ENCODE data around the gene ARHGAP33. TPM values are rescaled to one million over a fixed set of nuclear protein-coding genes. Genes with fewer than 3 reads are reported as not detected.

The ARHGAP33 gene
- total and polyA plus RNA-seq, 2 donors (not counting 3 experiments of a cell fraction or from before 2014, with no cell fraction given): 11.0 to 18.4 TPM

DNA sequence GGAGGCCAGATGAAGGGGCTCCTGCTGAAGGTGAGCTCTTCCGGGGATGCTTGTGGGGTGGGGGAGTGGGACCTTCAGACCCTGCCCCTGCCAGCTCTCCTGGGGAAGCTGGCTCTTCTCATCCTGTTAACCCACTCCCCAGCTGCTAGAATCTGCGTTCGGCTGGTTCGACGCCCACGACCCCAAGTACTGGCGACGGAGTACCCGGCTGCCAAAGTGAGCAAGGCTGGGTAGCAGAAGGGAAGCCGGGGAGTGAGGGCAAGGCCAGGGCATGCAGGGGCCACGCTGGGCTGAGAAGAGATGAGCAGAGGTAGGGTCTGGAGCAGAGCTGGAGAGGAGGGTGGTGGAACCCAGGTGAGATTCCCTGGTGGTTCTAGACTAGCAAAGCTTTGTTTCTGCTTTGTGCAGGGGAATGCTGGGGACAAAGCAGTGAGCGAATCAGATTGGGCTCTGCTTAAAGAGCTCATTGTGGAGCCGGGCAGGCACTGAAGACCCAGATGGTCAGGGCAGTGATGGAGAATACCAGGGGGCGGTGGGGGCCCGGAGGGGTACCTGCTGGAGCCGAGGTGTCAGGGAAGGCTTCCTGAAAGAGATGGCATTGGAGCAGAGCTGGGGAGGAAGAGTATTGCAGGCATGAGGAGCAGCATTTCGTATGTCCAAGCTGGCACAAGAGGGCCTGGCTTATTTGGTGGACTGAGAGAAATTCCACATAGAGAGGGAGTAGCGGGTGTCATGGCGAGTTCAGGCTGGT is 47.2 kb upstream of the ARHGAP33 start:
- Histone ChIP-seq H4K20me1 (replicated peaks; ENCODE audit: control insufficient read depth, extremely low read depth, insufficient read depth, low read length) (no peaks in the 10 kb centered on the region), H3K4me3 (replicated peaks in 1 of 3; ENCODE audit: insufficient read depth in 1 of 3, low read depth in 1 of 3, low read length in 3 of 3) (no peak overlapping the region), H2AFZ (ENCODE audit: low read depth, low read length) (no peak overlapping the region), H3K27ac (ENCODE audit: insufficient read depth, low read depth, low read length) (no peak overlapping the region), H3K9ac (replicated peaks; ENCODE audit: extremely low read depth, insufficient read depth, low read length) (no peak overlapping the region), H3K4me2 (ENCODE audit: insufficient read depth, low read length) (no peak overlapping the region), H3K4me1 (ENCODE audit: control insufficient read depth, extremely low read depth, insufficient read depth, low read length) (no peaks in the 10 kb centered on the region), H3K9me1 (replicated peaks; ENCODE audit: control insufficient read depth, extremely low read depth, insufficient read depth, low read length) (no peaks in the 10 kb centered on the region), H3K9me3 (replicated peaks; ENCODE audit: control insufficient read depth, insufficient read depth, low read length) (no peaks in the 10 kb centered on the region), H3K36me3 (ENCODE audit: control insufficient read depth in 2 of 2, extremely low read depth in 1 of 2, insufficient read depth in 2 of 2, low read length in 2 of 2) (peaks cover 26 to 82% of the 10 kb centered on the region in 2 experiments), H3K79me2 (ENCODE audit: control insufficient read depth, insufficient read depth, low read length) (no peaks in the 10 kb centered on the region), H3K27me3 (ENCODE audit: control insufficient read depth in 2 of 2, insufficient read depth in 2 of 2, low read length in 2 of 2) (no peaks in the 10 kb centered on the region)
- intact Hi-C loops (cut with micrococcal nuclease) (no loop called here), dilution Hi-C loops (cut with MboI; ENCODE audit: extremely low pct_ligation_motif_present, low sequenced_read_pairs) (no loop called here)
- no TSS peak for BruUV-seq (replicated peaks)
- ChIA-PET CTCF (interaction anchor here (0.8 to 1.6 kb wide), 2 partner anchors 12 to 13 kb away, joined by 3 read pairs; no protein-coding TSS in a partner anchor), POLR2A (no interaction called here)
- FAIRE-seq: no peak
- DNase-seq (ENCODE audit: low read depth, low spot score): no peak
- TF ChIP-seq POLR2AphosphoS5 (IDR thresholded peaks at IDR 0.05; ENCODE audit: insufficient read depth, low read depth, low read length) (no peak), GATA2 (IDR thresholded peaks at IDR 0.05; ENCODE audit: insufficient read depth, insufficient read length, low read depth, low read length) (no peak), MYC (IDR thresholded peaks at IDR 0.05; ENCODE audit: low read depth, low read length) (no peak), FOS (IDR thresholded peaks at IDR 0.05; ENCODE audit: borderline replicate concordance, insufficient read depth, low read length) (no peak), EZH2 (IDR thresholded peaks at IDR 0.05; ENCODE audit: borderline replicate concordance, low read depth, low read length, severe bottlenecking) (no peak), JUN (IDR thresholded peaks at IDR 0.05; ENCODE audit: borderline replicate concordance, insufficient read depth, insufficient read length, low read depth) (no peak), POLR2A (IDR thresholded peaks at IDR 0.05; ENCODE audit: low read depth, low read length) (no peak)
- TF ChIP-seq, protein P1, sequence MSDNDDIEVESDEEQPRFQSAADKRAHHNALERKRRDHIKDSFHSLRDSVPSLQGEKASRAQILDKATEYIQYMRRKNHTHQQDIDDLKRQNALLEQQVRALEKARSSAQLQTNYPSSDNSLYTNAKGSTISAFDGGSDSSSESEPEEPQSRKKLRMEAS (IDR thresholded peaks at IDR 0.05; ENCODE audit: insufficient read depth, insufficient read length): no peak
- TF ChIP-seq, protein P2, sequence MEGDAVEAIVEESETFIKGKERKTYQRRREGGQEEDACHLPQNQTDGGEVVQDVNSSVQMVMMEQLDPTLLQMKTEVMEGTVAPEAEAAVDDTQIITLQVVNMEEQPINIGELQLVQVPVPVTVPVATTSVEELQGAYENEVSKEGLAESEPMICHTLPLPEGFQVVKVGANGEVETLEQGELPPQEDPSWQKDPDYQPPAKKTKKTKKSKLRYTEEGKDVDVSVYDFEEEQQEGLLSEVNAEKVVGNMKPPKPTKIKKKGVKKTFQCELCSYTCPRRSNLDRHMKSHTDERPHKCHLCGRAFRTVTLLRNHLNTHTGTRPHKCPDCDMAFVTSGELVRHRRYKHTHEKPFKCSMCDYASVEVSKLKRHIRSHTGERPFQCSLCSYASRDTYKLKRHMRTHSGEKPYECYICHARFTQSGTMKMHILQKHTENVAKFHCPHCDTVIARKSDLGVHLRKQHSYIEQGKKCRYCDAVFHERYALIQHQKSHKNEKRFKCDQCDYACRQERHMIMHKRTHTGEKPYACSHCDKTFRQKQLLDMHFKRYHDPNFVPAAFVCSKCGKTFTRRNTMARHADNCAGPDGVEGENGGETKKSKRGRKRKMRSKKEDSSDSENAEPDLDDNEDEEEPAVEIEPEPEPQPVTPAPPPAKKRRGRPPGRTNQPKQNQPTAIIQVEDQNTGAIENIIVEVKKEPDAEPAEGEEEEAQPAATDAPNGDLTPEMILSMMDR (IDR thresholded peaks at IDR 0.05; ENCODE audit: extremely low read depth in 1 of 2, insufficient read depth in 1 of 2, low read depth in 1 of 2, low read length in 2 of 2): no peak

All from endothelial cell of umbilical vein (primary cell).